ENCODE results near the gene SH3PXD2A.
A peak's percentile ranks its signal among the peaks of the same experiment; 100 is the strongest.
"Not testable (repeated sequence)": the region's sequence is repeated elsewhere in the genome, so short reads cannot be mapped to it uniquely, and the experiment has no call there.

Gene SH3PXD2A

GRCh38 chr10:103614306-103615158 lies 240.8 kb downstream of the SH3PXD2A start:
- DNase-seq, result no peak

GRCh38 chr10:103613616-103614015 lies 241.8 kb downstream of the SH3PXD2A start:
- no peak for DNase-seq

- DNase-seq, result no peak
These were observed 242.7 kb downstream of the SH3PXD2A start for GRCh38 chr10:103612462-103613365.

GRCh38 chr10:103610921-103611511 lies 244.4 kb downstream of the SH3PXD2A start:
- no peak for DNase-seq

GRCh38 chr10:103610083-103610472 lies 245.3 kb downstream of the SH3PXD2A start:
- DNase-seq, result no peak

GRCh38 chr10:103609231-103610082 lies 245.9 kb downstream of the SH3PXD2A start:
- no peak for DNase-seq

- DNase-seq, result not testable (repeated sequence)
These were observed 247.3 kb downstream of the SH3PXD2A start for GRCh38 chr10:103608056-103608455.

- DNase-seq, result not testable (repeated sequence)
These were observed 248.3 kb downstream of the SH3PXD2A start for GRCh38 chr10:103607051-103607450.

- DNase-seq, result not testable (repeated sequence)
These were observed 249.3 kb downstream of the SH3PXD2A start for GRCh38 chr10:103606097-103606438.

GRCh38 chr10:103605359-103606096 lies 249.8 kb downstream of the SH3PXD2A start:
- DNase-seq, result peak; percentile 22

GRCh38 chr10:103603382-103603781 lies 252.0 kb downstream of the SH3PXD2A start:
- DNase-seq, result no peak

GRCh38 chr10:103602852-103603155 lies 252.6 kb downstream of the SH3PXD2A start:
- DNase-seq, result no peak

GRCh38 chr10:103602028-103602851 lies 253.1 kb downstream of the SH3PXD2A start:
- no peak for DNase-seq

- no peak for DNase-seq
These were observed 254.3 kb downstream of the SH3PXD2A start for GRCh38 chr10:103600956-103601569.

- no peak for DNase-seq
These were observed 255.1 kb downstream of the SH3PXD2A start for GRCh38 chr10:103600325-103600724.

- DNase-seq, result no peak
These were observed 255.5 kb downstream of the SH3PXD2A start for GRCh38 chr10:103599907-103600306.

GRCh38 chr10:103599211-103599610 lies 256.2 kb downstream of the SH3PXD2A start:
- DNase-seq, result no peak

- DNase-seq, result no peak
These were observed 256.7 kb downstream of the SH3PXD2A start for GRCh38 chr10:103598654-103599115.

- no peak for DNase-seq
These were observed 258.4 kb downstream of the SH3PXD2A start for GRCh38 chr10:103597003-103597402.
